ENCODE data around the gene ANKRD26. TPM values are rescaled to one million over a fixed set of nuclear protein-coding genes. Genes with fewer than 3 reads are reported as not detected.

The ANKRD26 gene
- total RNA-seq, 1 donor from 2014 or later, result 7.3 TPM

DNA sequence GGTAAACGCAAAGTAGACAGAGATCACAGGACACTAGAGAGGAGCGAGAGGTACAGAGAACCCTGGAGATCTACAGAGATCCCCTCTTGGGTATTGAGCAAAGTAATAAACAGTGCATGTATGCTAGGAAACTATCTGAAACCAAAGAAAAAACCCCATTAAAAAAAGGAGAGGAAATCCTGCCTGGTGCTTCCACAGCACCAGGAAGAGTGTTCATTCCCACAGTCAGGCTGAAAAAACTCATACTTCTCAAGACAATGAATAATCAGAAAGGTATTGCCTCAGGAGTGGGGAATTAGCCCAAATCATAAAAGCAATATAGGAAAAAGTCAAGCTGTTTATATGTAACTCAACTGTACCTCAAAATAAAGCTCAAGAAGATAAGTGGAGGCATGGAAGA is 59.1 kb downstream of the ANKRD26 start:
- TF ChIP-seq, protein P1, sequence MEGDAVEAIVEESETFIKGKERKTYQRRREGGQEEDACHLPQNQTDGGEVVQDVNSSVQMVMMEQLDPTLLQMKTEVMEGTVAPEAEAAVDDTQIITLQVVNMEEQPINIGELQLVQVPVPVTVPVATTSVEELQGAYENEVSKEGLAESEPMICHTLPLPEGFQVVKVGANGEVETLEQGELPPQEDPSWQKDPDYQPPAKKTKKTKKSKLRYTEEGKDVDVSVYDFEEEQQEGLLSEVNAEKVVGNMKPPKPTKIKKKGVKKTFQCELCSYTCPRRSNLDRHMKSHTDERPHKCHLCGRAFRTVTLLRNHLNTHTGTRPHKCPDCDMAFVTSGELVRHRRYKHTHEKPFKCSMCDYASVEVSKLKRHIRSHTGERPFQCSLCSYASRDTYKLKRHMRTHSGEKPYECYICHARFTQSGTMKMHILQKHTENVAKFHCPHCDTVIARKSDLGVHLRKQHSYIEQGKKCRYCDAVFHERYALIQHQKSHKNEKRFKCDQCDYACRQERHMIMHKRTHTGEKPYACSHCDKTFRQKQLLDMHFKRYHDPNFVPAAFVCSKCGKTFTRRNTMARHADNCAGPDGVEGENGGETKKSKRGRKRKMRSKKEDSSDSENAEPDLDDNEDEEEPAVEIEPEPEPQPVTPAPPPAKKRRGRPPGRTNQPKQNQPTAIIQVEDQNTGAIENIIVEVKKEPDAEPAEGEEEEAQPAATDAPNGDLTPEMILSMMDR (IDR thresholded peaks at IDR 0.05), result no peak
- H3K27ac Mint-ChIP-seq (ENCODE audit: unreplicated experiment), result no peak overlapping the region
- peaks cover 7% of the 10 kb centered on the region for H3K4me1 Mint-ChIP-seq (ENCODE audit: low read depth)
- H3K27me3 Mint-ChIP-seq (ENCODE audit: low read depth), result no peaks in the 10 kb centered on the region
- no peak overlapping the region for H3K4me3 Mint-ChIP-seq (ENCODE audit: unreplicated experiment)
- H3K9me3 Mint-ChIP-seq (ENCODE audit: low read depth), result no peaks in the 10 kb centered on the region
- H3K36me3 Mint-ChIP-seq (ENCODE audit: low read depth), result peaks cover 28% of the 10 kb centered on the region
- no peak for DNase-seq (ENCODE audit: low spot score)

DNA sequence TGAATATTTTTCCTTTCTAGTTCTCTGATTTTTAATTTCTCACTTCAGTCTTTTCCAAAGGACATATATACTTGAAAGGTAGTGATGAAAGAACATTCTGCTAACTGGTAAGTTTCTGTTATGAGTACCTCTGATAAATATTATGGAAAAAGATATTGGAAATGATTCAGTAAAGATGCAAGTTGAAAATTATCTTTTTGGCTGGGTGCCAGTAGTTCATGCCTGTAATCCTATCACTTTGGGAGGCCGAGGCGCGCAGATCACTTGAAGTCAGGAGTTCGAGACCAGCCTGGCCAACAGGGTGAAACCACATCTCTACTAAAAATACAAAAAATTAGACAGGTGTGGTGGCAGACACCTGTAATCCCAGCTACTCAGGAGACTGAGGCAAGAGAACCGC is 62.1 kb downstream of the ANKRD26 start:
- H3K4me3 Mint-ChIP-seq (ENCODE audit: unreplicated experiment), result no peak overlapping the region
- H3K36me3 Mint-ChIP-seq (ENCODE audit: low read depth), result peaks cover 32% of the 10 kb centered on the region
- peaks cover 7% of the 10 kb centered on the region for H3K4me1 Mint-ChIP-seq (ENCODE audit: low read depth)
- TF ChIP-seq, protein P1 (IDR thresholded peaks at IDR 0.05), result no peak
- H3K9me3 Mint-ChIP-seq (ENCODE audit: low read depth), result no peaks in the 10 kb centered on the region
- no peaks in the 10 kb centered on the region for H3K27me3 Mint-ChIP-seq (ENCODE audit: low read depth)
- DNase-seq (ENCODE audit: low spot score), result no peak
- no peak overlapping the region for H3K27ac Mint-ChIP-seq (ENCODE audit: unreplicated experiment)

DNA sequence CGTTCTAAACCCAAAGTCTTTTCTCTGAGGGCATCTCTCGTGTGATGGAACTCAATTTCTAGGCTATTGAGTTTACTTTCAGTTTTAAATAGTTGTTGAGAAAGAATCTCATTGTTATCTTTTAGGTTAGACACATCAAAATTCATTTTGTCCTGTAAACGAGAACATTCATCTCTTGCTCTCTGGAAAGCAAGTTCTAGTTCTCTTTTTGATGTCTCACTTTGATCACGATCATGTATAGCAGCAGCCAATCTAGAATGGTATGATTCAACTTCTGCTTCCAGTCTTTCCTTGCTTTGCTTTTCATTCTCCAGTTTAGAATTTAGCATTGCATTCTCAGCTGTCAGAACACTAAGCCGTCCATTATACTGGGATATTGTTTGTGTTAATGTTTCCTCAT is 65.1 kb downstream of the ANKRD26 start:
- TF ChIP-seq, protein P1 (IDR thresholded peaks at IDR 0.05), result no peak
- Mint-ChIP-seq H3K27ac (ENCODE audit: unreplicated experiment) (no peak overlapping the region), H3K4me1 (ENCODE audit: low read depth) (no peaks in the 10 kb centered on the region), H3K9me3 (ENCODE audit: low read depth) (no peaks in the 10 kb centered on the region), H3K4me3 (ENCODE audit: unreplicated experiment) (no peak overlapping the region), H3K36me3 (ENCODE audit: low read depth) (peaks cover 22% of the 10 kb centered on the region), H3K27me3 (ENCODE audit: low read depth) (no peaks in the 10 kb centered on the region)
- no peak for DNase-seq (ENCODE audit: low spot score)

DNA sequence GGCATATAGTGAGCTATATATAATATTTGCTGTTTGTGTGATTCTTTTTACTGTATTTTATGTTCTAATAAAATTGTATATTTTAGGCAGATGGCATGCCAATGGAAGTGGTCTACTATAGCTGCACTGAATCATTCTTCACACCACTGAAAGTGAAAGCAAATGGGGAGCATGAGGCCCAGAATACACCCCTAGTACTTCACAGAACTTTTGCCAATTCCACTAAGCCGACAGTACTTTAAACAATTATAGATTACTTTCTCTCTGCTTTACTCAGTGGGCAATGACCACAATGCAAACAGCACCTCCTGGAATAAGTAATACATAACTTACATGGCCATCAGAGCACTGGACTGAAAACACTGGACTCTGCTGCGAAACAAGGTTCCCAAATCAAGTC is 70.2 kb downstream of the ANKRD26 start:
- DNase-seq (ENCODE audit: low spot score), result no peak
- TF ChIP-seq, protein P1 (IDR thresholded peaks at IDR 0.05), result no peak
- Mint-ChIP-seq H3K4me3 (ENCODE audit: unreplicated experiment) (no peak overlapping the region), H3K36me3 (ENCODE audit: low read depth) (peaks cover 14% of the 10 kb centered on the region), H3K27ac (ENCODE audit: unreplicated experiment) (no peak overlapping the region), H3K9me3 (ENCODE audit: low read depth) (no peaks in the 10 kb centered on the region), H3K4me1 (ENCODE audit: low read depth) (no peaks in the 10 kb centered on the region), H3K27me3 (ENCODE audit: low read depth) (no peaks in the 10 kb centered on the region)

DNA sequence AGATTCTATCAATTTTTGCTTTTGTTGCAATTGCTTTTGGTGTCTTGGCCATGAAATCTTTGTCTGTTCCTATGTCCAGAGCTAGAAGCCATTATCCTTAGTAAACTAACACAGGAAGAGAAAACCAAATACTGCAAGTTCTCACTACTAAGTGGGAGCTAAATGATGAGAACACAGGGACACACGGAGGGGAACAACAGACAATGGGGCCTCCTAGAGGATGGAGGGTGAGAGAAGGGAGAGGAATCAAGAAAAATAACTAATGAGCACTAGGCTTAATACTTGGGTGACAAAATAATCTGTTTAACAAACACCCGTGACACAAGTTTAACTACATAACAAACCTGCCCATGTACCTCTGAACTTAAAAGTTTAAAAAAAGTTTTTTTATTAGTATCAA is 78.2 kb downstream of the ANKRD26 start:
- DNase-seq (ENCODE audit: low spot score), result no peak
- TF ChIP-seq, protein P1 (IDR thresholded peaks at IDR 0.05), result no peak
- no peaks in the 10 kb centered on the region for H3K9me3 Mint-ChIP-seq (ENCODE audit: low read depth)
- H3K4me3 Mint-ChIP-seq (ENCODE audit: unreplicated experiment), result no peak overlapping the region
- H3K36me3 Mint-ChIP-seq (ENCODE audit: low read depth), result peaks cover 31% of the 10 kb centered on the region
- no peak overlapping the region for H3K27ac Mint-ChIP-seq (ENCODE audit: unreplicated experiment)
- H3K27me3 Mint-ChIP-seq (ENCODE audit: low read depth), result no peaks in the 10 kb centered on the region
- H3K4me1 Mint-ChIP-seq (ENCODE audit: low read depth), result peaks cover 4% of the 10 kb centered on the region

Data from chondrocyte (in vitro differentiated cells).